ENCODE results near the gene NR1H3. TPM values are rescaled to one million over a fixed set of nuclear protein-coding genes. Genes with fewer than 3 reads are reported as not detected.

Gene NR1H3
- polyA plus RNA-seq, 3 donors: 4.4 to 20.3 (median 9.3) TPM

DNA sequence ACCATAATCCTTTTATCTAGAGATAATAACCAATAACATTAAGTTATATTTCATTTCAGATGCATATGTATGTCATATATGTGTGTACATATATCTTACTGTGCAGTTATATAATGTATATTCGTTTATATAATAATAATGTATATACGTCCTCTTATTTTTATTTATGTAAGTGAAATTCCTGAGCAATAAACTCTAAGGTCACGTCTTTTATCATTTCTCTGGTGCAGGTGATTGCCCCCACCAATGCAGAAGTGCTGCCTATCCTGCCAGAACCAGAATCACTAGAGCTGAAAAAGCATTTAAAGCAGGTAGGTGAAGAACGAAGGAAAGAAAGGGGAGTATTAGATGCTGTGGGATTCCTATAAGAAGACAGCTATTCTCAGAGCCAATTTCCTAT, 21.0 kb downstream of the NR1H3 start:
- H3K9me3 ChIP-seq (replicated peaks in 1 of 2; ENCODE audit: control insufficient read depth in 1 of 2, insufficient read depth in 1 of 2, low read length in 2 of 2): no peaks in the 10 kb centered on the region
- no peaks in the 10 kb centered on the region for H3K4me1 ChIP-seq (ENCODE audit: control insufficient read depth in 1 of 2, insufficient read depth in 2 of 2, low read length in 2 of 2)
- H4K20me1 ChIP-seq (ENCODE audit: insufficient read depth, low read length): peaks cover 60% of the 10 kb centered on the region
- intact Hi-C loops (cut with micrococcal nuclease): loop anchor here in 1 of 2 donors (10.0 kb wide), 1 partner anchor 86 kb away; no protein-coding TSS in a partner anchor
- 100% methylated on average over 1 of the region's 4 CpGs for WGBS (ENCODE audit: insufficient coverage)
- no peak overlapping the region for H3K27ac ChIP-seq (ENCODE audit: low read depth in 1 of 2, low read length in 2 of 2)
- H3K27me3 Mint-ChIP-seq (ENCODE audit: low read depth in 3 of 3): peaks cover 0 to 1% (median 0%) of the 10 kb centered on the region in 3 donors
- no peak overlapping the region for H3K4me2 ChIP-seq (replicated peaks; ENCODE audit: extremely low read depth, low read length, poor library complexity, severe bottlenecking)
- H3K9me3 Mint-ChIP-seq: peaks cover 0 to 2% (median 0%) of the 10 kb centered on the region in 7 donors
- H3K27ac Mint-ChIP-seq: no peak overlapping the region
- TF ChIP-seq, protein P1, sequence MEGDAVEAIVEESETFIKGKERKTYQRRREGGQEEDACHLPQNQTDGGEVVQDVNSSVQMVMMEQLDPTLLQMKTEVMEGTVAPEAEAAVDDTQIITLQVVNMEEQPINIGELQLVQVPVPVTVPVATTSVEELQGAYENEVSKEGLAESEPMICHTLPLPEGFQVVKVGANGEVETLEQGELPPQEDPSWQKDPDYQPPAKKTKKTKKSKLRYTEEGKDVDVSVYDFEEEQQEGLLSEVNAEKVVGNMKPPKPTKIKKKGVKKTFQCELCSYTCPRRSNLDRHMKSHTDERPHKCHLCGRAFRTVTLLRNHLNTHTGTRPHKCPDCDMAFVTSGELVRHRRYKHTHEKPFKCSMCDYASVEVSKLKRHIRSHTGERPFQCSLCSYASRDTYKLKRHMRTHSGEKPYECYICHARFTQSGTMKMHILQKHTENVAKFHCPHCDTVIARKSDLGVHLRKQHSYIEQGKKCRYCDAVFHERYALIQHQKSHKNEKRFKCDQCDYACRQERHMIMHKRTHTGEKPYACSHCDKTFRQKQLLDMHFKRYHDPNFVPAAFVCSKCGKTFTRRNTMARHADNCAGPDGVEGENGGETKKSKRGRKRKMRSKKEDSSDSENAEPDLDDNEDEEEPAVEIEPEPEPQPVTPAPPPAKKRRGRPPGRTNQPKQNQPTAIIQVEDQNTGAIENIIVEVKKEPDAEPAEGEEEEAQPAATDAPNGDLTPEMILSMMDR (IDR thresholded peaks at IDR 0.05): no peak
- H3K4me1 Mint-ChIP-seq: no peaks in the 10 kb centered on the region
- no peaks in the 10 kb centered on the region for H3K27me3 ChIP-seq (ENCODE audit: control insufficient read depth in 2 of 2, insufficient read depth in 2 of 2, low read length in 2 of 2)
- H3K4me3 Mint-ChIP-seq: no peak overlapping the region
- no peak overlapping the region for H3K9ac ChIP-seq (ENCODE audit: insufficient read depth, low read length, poor library complexity, severe bottlenecking)
- H3K36me3 Mint-ChIP-seq: peaks cover 77 to 94% of the 10 kb centered on the region in 2 donors
- no peak overlapping the region for H3K4me3 ChIP-seq (replicated peaks in 1 of 3; ENCODE audit: low read depth in 2 of 3, low read length in 3 of 3)
- DNase-seq: no peak
- peaks cover 93 to 97% of the 10 kb centered on the region in 2 donors for H3K36me3 ChIP-seq (replicated peaks in 1 of 2; ENCODE audit: control insufficient read depth in 1 of 2, insufficient read depth in 2 of 2, low read length in 2 of 2)
- peaks cover 31% of the 10 kb centered on the region for H3K79me2 ChIP-seq (ENCODE audit: insufficient read depth, low read length)
- H2AFZ ChIP-seq (ENCODE audit: insufficient read depth, low read depth, low read length, poor library complexity, severe bottlenecking): no peak overlapping the region

DNA sequence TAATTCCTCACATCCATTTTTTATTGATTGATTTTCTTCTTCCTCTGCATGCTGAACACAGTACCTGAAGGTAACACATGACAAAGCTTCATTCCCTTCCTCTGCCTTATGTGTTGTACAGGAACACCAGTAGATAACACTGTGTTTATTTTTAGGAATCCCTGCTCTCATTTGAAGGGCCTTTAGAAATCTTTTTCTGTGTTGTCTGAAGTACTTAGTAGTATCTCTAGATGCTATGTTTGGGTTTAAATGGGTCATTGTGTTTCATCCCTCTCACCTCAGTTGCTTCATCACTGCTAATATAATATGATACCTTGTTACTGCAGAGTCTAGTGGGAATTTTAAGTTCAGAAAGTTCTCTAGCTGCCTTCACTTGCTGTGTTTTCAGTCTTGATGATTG, 22.3 kb downstream of the NR1H3 start:
- Mint-ChIP-seq H3K27ac (no peak overlapping the region), H3K4me3 (no peak overlapping the region), H3K27me3 (ENCODE audit: low read depth in 3 of 3) (peaks cover 0 to 1% (median 0%) of the 10 kb centered on the region in 3 donors), H3K36me3 (peaks cover 77 to 98% of the 10 kb centered on the region in 2 donors), H3K9me3 (peaks cover 0 to 2% (median 0%) of the 10 kb centered on the region in 7 donors), H3K4me1 (no peaks in the 10 kb centered on the region)
- H3K4me1 ChIP-seq (ENCODE audit: control insufficient read depth in 1 of 2, insufficient read depth in 2 of 2, low read length in 2 of 2): no peaks in the 10 kb centered on the region
- no peak overlapping the region for H3K9ac ChIP-seq (ENCODE audit: insufficient read depth, low read length, poor library complexity, severe bottlenecking)
- no peak overlapping the region for H3K4me3 ChIP-seq (replicated peaks in 1 of 3; ENCODE audit: low read depth in 2 of 3, low read length in 3 of 3)
- peaks cover 93 to 97% of the 10 kb centered on the region in 2 donors for H3K36me3 ChIP-seq (replicated peaks in 1 of 2; ENCODE audit: control insufficient read depth in 1 of 2, insufficient read depth in 2 of 2, low read length in 2 of 2)
- H3K9me3 ChIP-seq (replicated peaks in 1 of 2; ENCODE audit: control insufficient read depth in 1 of 2, insufficient read depth in 1 of 2, low read length in 2 of 2): no peaks in the 10 kb centered on the region
- peaks cover 57% of the 10 kb centered on the region for H4K20me1 ChIP-seq (ENCODE audit: insufficient read depth, low read length)
- peaks cover 18% of the 10 kb centered on the region for H3K79me2 ChIP-seq (ENCODE audit: insufficient read depth, low read length)
- H3K27me3 ChIP-seq (ENCODE audit: control insufficient read depth in 2 of 2, insufficient read depth in 2 of 2, low read length in 2 of 2): no peaks in the 10 kb centered on the region
- no peak overlapping the region for H3K4me2 ChIP-seq (replicated peaks; ENCODE audit: extremely low read depth, low read length, poor library complexity, severe bottlenecking)
- no peak for DNase-seq
- H2AFZ ChIP-seq (ENCODE audit: insufficient read depth, low read depth, low read length, poor library complexity, severe bottlenecking): no peak overlapping the region
- no peak overlapping the region for H3K27ac ChIP-seq (ENCODE audit: low read depth in 1 of 2, low read length in 2 of 2)
- intact Hi-C loops (cut with micrococcal nuclease): no loop called here
- TF ChIP-seq, protein P1 (IDR thresholded peaks at IDR 0.05): no peak

Measured in CD14-positive monocyte (primary cell).